Measurements from ENCODE around the gene RAB40C. TPM values are rescaled to one million over a fixed set of nuclear protein-coding genes. Genes with fewer than 3 reads are reported as not detected.

Gene RAB40C
- total RNA-seq, 1 experiment from 2014 or later: 17.7 TPM

DNA sequence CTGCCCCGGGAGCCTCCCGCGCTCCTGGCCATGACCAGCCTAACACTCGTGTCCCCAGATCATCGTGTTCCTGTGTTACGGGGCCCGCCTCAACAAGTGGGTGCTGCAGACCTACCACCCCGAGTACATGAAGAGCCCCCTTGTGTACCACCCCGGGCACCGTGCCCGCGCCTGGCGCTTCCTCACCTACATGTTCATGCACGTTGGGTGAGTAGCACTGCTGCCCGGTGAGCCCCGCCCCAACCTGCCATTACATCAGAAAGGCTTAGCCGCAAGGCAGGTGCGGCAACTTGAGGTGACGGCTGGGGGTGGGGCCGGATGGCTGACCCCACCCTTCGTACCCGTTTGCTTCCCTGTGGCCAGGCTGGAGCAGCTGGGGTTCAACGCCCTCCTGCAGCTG is 87.0 kb downstream of the RAB40C start:
- intact Hi-C loops (cut with micrococcal nuclease): no loop called here
- no peak overlapping the region for H3K27ac Mint-ChIP-seq (ENCODE audit: low read depth, unreplicated experiment)
- ChIA-PET CTCF (interaction anchor here (0.8 kb wide), 1 partner anchor 9 kb away, joined by 5 read pairs; the partner anchor contains the start of gene RHOT2), POLR2A (interaction anchor here (0.6 to 2.0 kb wide), 6 partner anchors 9 to 84 kb away, joined by 3 to 17 read pairs (median 4); partner anchors contain the start of genes ANTKMT, RHOT2 and WDR24)
- no peaks in the 10 kb centered on the region for H3K9me3 Mint-ChIP-seq (ENCODE audit: unreplicated experiment)
- BruUV-seq (replicated peaks): no TSS peak
- peak overlapping the region; percentile 14 for H3K4me3 Mint-ChIP-seq (ENCODE audit: unreplicated experiment)
- TF ChIP-seq, protein P1, sequence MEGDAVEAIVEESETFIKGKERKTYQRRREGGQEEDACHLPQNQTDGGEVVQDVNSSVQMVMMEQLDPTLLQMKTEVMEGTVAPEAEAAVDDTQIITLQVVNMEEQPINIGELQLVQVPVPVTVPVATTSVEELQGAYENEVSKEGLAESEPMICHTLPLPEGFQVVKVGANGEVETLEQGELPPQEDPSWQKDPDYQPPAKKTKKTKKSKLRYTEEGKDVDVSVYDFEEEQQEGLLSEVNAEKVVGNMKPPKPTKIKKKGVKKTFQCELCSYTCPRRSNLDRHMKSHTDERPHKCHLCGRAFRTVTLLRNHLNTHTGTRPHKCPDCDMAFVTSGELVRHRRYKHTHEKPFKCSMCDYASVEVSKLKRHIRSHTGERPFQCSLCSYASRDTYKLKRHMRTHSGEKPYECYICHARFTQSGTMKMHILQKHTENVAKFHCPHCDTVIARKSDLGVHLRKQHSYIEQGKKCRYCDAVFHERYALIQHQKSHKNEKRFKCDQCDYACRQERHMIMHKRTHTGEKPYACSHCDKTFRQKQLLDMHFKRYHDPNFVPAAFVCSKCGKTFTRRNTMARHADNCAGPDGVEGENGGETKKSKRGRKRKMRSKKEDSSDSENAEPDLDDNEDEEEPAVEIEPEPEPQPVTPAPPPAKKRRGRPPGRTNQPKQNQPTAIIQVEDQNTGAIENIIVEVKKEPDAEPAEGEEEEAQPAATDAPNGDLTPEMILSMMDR (IDR thresholded peaks at IDR 0.05; ENCODE audit: unreplicated experiment): no peak
- peak; percentile 91 for DNase-seq (ENCODE audit: unreplicated experiment)
- H3K36me3 Mint-ChIP-seq (ENCODE audit: insufficient read depth, unreplicated experiment): peaks cover 51% of the 10 kb centered on the region
- no peaks in the 10 kb centered on the region for H3K4me1 Mint-ChIP-seq (ENCODE audit: insufficient read depth, unreplicated experiment)
- no peaks in the 10 kb centered on the region for H3K27me3 Mint-ChIP-seq (ENCODE audit: insufficient read depth, unreplicated experiment)

DNA sequence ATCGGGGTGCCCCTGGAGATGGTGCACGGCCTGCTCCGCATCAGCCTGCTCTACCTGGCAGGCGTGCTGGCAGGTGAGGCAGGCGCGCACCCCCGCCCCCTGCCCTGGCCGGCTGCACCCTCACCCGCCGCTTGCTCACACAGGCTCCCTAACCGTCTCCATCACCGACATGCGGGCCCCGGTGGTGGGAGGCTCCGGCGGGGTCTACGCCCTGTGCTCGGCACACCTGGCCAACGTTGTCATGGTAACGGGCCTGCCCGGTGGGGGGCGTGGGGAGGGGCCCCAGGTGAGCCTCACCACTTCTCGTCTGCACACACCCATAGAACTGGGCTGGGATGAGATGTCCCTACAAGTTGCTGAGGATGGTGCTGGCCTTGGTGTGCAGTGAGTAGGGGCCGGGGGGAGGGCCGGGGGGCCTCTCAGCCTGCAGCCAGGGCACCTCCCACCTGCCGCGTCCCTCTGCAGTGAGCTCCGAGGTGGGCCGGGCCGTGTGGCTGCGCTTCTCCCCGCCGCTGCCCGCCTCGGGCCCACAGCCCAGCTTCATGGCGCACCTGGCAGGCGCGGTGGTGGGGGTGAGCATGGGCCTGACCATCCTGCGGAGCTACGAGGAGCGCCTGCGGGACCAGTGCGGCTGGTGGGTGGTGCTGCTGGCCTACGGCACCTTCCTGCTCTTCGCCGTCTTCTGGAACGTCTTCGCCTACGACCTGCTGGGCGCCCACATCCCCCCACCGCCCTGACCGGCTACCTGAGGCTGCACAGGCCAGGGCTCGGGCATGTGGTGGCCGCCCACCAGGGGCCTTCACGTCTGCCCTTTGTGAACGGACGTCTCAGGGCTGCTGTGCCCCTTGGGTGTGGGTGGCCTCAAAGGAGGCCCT is 87.7 kb downstream of the RAB40C start:
- Mint-ChIP-seq H3K36me3 (ENCODE audit: insufficient read depth, unreplicated experiment) (peaks cover 58% of the 10 kb centered on the region), H3K4me3 (ENCODE audit: unreplicated experiment) (no peak overlapping the region), H3K4me1 (ENCODE audit: insufficient read depth, unreplicated experiment) (no peaks in the 10 kb centered on the region), H3K27ac (ENCODE audit: low read depth, unreplicated experiment) (no peak overlapping the region), H3K27me3 (ENCODE audit: insufficient read depth, unreplicated experiment) (no peaks in the 10 kb centered on the region), H3K9me3 (ENCODE audit: unreplicated experiment) (no peaks in the 10 kb centered on the region)
- ChIA-PET POLR2A (interaction anchor here (0.6 to 3.9 kb wide), 6 partner anchors 9 to 90 kb away, joined by 3 to 17 read pairs (median 4); partner anchors contain the start of genes ANTKMT, CCDC78 and HAGHL), CTCF (interaction anchor here (1.6 kb wide), 1 partner anchor 8 kb away, joined by 6 read pairs; no protein-coding TSS in a partner anchor)
- intact Hi-C loops (cut with micrococcal nuclease): no loop called here
- no TSS peak for BruUV-seq (replicated peaks)
- TF ChIP-seq, protein P1 (IDR thresholded peaks at IDR 0.05; ENCODE audit: unreplicated experiment): no peak
- no peak for DNase-seq (ENCODE audit: unreplicated experiment)

DNA sequence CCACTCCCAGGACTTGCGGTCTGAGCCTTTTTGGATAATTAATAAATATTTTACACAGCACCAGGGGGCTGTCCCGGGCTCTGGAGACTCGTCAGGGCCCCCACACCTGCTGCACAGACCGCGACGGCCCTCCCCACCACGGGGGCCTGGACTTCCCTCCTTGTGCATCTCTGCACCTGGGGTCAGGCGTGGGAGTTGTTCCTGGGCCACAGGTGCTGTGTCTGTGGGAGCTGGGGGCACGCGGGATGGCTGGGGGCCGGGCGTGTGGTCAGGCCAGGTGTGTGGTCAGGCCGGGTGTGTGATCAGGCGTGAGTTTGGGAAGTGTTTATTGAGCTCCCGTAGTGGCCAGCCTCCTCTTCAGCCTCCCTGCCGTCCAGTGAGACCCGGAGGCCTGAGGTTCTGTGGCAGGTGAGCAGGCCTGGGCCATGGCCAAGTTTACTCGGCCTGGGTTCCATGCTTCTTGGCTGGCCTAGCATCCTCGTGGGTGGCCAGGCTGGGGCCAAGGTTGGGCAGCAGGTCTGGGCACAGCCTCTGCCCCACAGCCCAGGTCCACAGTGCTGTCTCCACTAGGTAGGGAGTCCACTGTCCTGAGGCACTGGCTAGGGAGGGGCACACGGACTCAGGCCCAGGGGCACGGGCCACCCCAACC is 88.5 kb downstream of the RAB40C start:
- DNase-seq (ENCODE audit: unreplicated experiment): peak; percentile 67
- CTCF ChIA-PET: interaction anchor here (1.2 to 1.6 kb wide), 2 partner anchors 9 to 17 kb away, joined by 3 to 6 read pairs; no protein-coding TSS in a partner anchor
- Mint-ChIP-seq H3K27ac (ENCODE audit: low read depth, unreplicated experiment) (no peak overlapping the region), H3K36me3 (ENCODE audit: insufficient read depth, unreplicated experiment) (peaks cover 57% of the 10 kb centered on the region), H3K9me3 (ENCODE audit: unreplicated experiment) (no peaks in the 10 kb centered on the region), H3K27me3 (ENCODE audit: insufficient read depth, unreplicated experiment) (no peaks in the 10 kb centered on the region), H3K4me3 (ENCODE audit: unreplicated experiment) (no peak overlapping the region), H3K4me1 (ENCODE audit: insufficient read depth, unreplicated experiment) (no peaks in the 10 kb centered on the region)
- TF ChIP-seq, protein P1 (IDR thresholded peaks at IDR 0.05; ENCODE audit: unreplicated experiment): no peak
- no TSS peak for BruUV-seq (replicated peaks)
- intact Hi-C loops (cut with micrococcal nuclease): no loop called here
- POLR2A ChIA-PET: interaction anchor here (0.9 to 3.9 kb wide), 8 partner anchors 10 to 98 kb away, joined by 3 to 17 read pairs (median 4); partner anchors contain the start of genes CCDC78, HAGHL and RHOT2

Small RNA genes within 50 kb of the gene (microRNA-seq; reads per million reads assigned to microRNA genes)
- 18.9 reads per million, percentile 56 among the genes with 10 or more reads in this experiment for gene MIR3176

Other genes with a start within 250 kb of the RAB40C start
- gene AXIN1, start 237.3 kb upstream of the RAB40C start, total RNA-seq (2022): 37.0 and 43.7 TPM in 2 replicates
- gene MRPL28, start 219.5 kb upstream of the RAB40C start, total RNA-seq (2022): 105 and 121 TPM in 2 replicates
- 18.3 and 23.9 TPM in 2 replicates for gene PGAP6, start 208.1 kb upstream of the RAB40C start, total RNA-seq (2022)
- 71.9 and 76.8 TPM in 2 replicates for gene NME4, start 192.9 kb upstream of the RAB40C start, total RNA-seq (2022)
- 29.0 and 37.2 TPM in 2 replicates for gene DECR2, start 188.2 kb upstream of the RAB40C start, total RNA-seq (2022)
- 37.5 and 40.6 TPM in 2 replicates for gene RAB11FIP3, start 164.4 kb upstream of the RAB40C start, total RNA-seq (2022)
- 68.2 and 81.1 TPM in 2 replicates for gene CAPN15, start 62.4 kb upstream of the RAB40C start, total RNA-seq (2022)
- not detected in 2 replicates for gene PRR35, start 29.7 kb upstream of the RAB40C start, total RNA-seq (2022)
- not detected in 2 replicates for gene NHLRC4, start 23.1 kb upstream of the RAB40C start, total RNA-seq (2022)
- gene PIGQ, start 20.1 kb upstream of the RAB40C start, total RNA-seq (2022): 45.6 and 47.4 TPM in 2 replicates
- gene WFIKKN1, start 40.9 kb downstream of the RAB40C start, total RNA-seq (2022): 0.14 and 0.17 TPM in 2 replicates
- 104 and 106 TPM in 2 replicates for gene METTL26, start 46.2 kb downstream of the RAB40C start, total RNA-seq (2022)
- gene MCRIP2, start 51.8 kb downstream of the RAB40C start, total RNA-seq (2022): 43.6 and 44.6 TPM in 2 replicates
- gene WDR90, start 59.3 kb downstream of the RAB40C start, total RNA-seq (2022): 40.4 and 47.9 TPM in 2 replicates
- 110 and 118 TPM in 2 replicates for gene RHOT2, start 78.1 kb downstream of the RAB40C start, total RNA-seq (2022)
- 3.0 and 4.5 TPM in 2 replicates for gene RHBDL1, start 85.6 kb downstream of the RAB40C start, total RNA-seq (2022)
- gene STUB1, start 90.3 kb downstream of the RAB40C start, total RNA-seq (2022): 99.3 and 124 TPM in 2 replicates
- 23.6 and 33.4 TPM in 2 replicates for gene JMJD8, start 94.3 kb downstream of the RAB40C start, total RNA-seq (2022)
- gene WDR24, start 100.3 kb downstream of the RAB40C start, total RNA-seq (2022): 12.2 and 13.9 TPM in 2 replicates
- 40.5 and 48.2 TPM in 2 replicates for gene FBXL16, start 115.7 kb downstream of the RAB40C start, total RNA-seq (2022)
- gene METRN, start 125.1 kb downstream of the RAB40C start, total RNA-seq (2022): 56.3 and 69.5 TPM in 2 replicates
- 54.7 and 55.8 TPM in 2 replicates for gene ANTKMT, start 131.1 kb downstream of the RAB40C start, total RNA-seq (2022)
- 4.6 and 6.0 TPM in 2 replicates for gene CCDC78, start 136.4 kb downstream of the RAB40C start, total RNA-seq (2022)
- gene HAGHL, start 137.0 kb downstream of the RAB40C start, total RNA-seq (2022): 20.1 and 24.5 TPM in 2 replicates
- gene CIAO3, start 150.9 kb downstream of the RAB40C start, total RNA-seq (2022): 28.5 and 31.1 TPM in 2 replicates
- gene MSLN, start 170.7 kb downstream of the RAB40C start, total RNA-seq (2022): 18.1 and 25.2 TPM in 2 replicates
- 19.8 and 24.9 TPM in 2 replicates for gene RPUSD1, start 198.3 kb downstream of the RAB40C start, total RNA-seq (2022)
- 22.7 and 30.9 TPM in 2 replicates for gene CHTF18, start 198.6 kb downstream of the RAB40C start, total RNA-seq (2022)
- not detected in 2 replicates for gene GNG13, start 210.7 kb downstream of the RAB40C start, total RNA-seq (2022)

Measured in MCF 10A (cell line).